ENCODE results near the gene SNCB.

The SNCB gene

GRCh38 chr5:176639981-176640380 lies 9.6 kb upstream of the SNCB start:
- no peak overlapping the region for H3K4me3 ChIP-seq (ENCODE audit: low read length)
- H3K27ac ChIP-seq (ENCODE audit: low read length), result no peak overlapping the region
- H3K27me3 ChIP-seq (ENCODE audit: control insufficient read depth, insufficient read depth, low read length), result no peaks in the 10 kb centered on the region
- no peaks in the 10 kb centered on the region for H3K9me3 ChIP-seq (ENCODE audit: control insufficient read depth, low read depth, low read length)
- no peaks in the 10 kb centered on the region for H3K36me3 ChIP-seq (ENCODE audit: control insufficient read depth, low read depth, low read length)
- H3K4me1 ChIP-seq (ENCODE audit: control insufficient read depth, low read depth, low read length), result peaks cover 10% of the 10 kb centered on the region
- no peak overlapping the region for H3K9ac ChIP-seq (ENCODE audit: low read length)

GRCh38 chr5:176639208-176639607 lies 8.9 kb upstream of the SNCB start:
- H3K9me3 ChIP-seq (ENCODE audit: control insufficient read depth, low read depth, low read length), result no peaks in the 10 kb centered on the region
- peaks cover 8% of the 10 kb centered on the region for H3K4me1 ChIP-seq (ENCODE audit: control insufficient read depth, low read depth, low read length)
- H3K27me3 ChIP-seq (ENCODE audit: control insufficient read depth, insufficient read depth, low read length), result no peaks in the 10 kb centered on the region
- H3K4me3 ChIP-seq (ENCODE audit: low read length), result no peak overlapping the region
- H3K27ac ChIP-seq (ENCODE audit: low read length), result no peak overlapping the region
- no peak overlapping the region for H3K9ac ChIP-seq (ENCODE audit: low read length)
- no peaks in the 10 kb centered on the region for H3K36me3 ChIP-seq (ENCODE audit: control insufficient read depth, low read depth, low read length)

DNA sequence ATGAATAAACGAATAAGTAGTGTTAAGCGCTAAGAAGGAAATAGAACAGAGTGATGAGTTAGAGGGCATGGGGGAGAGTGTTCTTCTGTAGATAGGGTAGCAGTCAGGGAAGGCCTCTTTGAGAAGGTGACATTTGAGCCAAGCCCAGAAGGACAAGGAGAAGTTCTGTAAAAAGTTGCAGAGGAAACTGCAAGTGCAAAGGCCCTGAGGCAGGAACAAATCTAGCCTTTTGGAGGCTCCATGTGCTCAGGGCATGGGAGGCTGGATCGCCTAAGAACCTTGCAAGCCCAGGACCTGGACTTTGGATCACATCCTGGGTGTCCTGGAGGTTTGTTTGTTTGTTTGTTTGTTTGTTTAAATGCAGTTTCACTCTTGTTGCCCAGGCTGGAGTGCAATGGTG lies 8.1 kb upstream of the SNCB start:
- Histone ChIP-seq H3K27me3 (ENCODE audit: control insufficient read depth, insufficient read depth, low read length) (peaks cover 1% of the 10 kb centered on the region), H3K9me3 (ENCODE audit: control insufficient read depth, low read depth, low read length) (no peaks in the 10 kb centered on the region), H3K4me3 (ENCODE audit: low read length) (no peak overlapping the region), H3K4me1 (ENCODE audit: control insufficient read depth, low read depth, low read length) (peaks cover 10% of the 10 kb centered on the region), H3K27ac (ENCODE audit: low read length) (no peak overlapping the region), H3K36me3 (ENCODE audit: control insufficient read depth, low read depth, low read length) (no peaks in the 10 kb centered on the region), H3K9ac (ENCODE audit: low read length) (no peak overlapping the region)

DNA sequence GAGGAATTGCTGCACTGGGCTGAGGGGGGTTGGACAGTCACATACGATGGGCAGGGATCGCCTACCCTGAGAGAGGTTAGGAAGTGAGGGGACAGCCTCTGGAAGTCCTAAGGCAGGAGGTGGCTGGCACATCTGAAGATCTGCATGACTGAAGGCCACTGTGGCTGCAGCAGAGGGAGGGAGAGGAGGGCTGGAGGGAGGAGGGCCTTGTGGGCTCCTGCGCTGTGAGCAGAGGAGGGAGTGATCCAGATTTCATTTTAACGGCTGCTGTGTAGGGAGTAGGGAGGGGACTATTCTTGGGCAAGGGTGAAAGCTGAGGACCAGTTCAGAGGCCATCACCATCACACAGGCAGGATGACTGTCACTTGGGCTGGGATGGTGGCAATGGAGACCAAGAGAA lies 7.2 kb upstream of the SNCB start:
- peaks cover 7% of the 10 kb centered on the region for H3K27me3 ChIP-seq (ENCODE audit: control insufficient read depth, insufficient read depth, low read length)
- H3K36me3 ChIP-seq (ENCODE audit: control insufficient read depth, low read depth, low read length), result no peaks in the 10 kb centered on the region
- no peak overlapping the region for H3K4me3 ChIP-seq (ENCODE audit: low read length)
- H3K4me1 ChIP-seq (ENCODE audit: control insufficient read depth, low read depth, low read length), result peaks cover 10% of the 10 kb centered on the region
- H3K9ac ChIP-seq (ENCODE audit: low read length), result no peak overlapping the region
- no peak overlapping the region for H3K27ac ChIP-seq (ENCODE audit: low read length)
- no peaks in the 10 kb centered on the region for H3K9me3 ChIP-seq (ENCODE audit: control insufficient read depth, low read depth, low read length)

DNA sequence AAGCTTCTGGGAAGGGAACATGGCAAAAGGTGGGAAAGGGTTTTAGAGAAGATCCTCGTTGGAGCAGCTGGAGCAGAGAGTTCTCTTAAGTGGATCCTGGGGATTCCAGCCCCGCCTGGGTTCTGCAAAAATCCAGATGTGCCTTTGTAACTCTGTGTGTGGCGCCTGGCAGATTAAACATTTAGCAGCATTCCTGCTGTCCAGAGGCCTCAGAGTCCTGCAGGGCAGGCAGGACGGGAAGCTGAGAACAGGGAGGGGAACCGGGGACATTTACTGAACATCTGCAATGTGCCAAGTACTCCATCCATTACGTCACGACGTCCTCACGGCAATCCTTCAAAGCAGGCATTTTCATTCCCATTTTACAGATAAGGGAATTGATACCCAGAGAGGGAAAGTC lies 6.1 kb upstream of the SNCB start:
- Histone ChIP-seq H3K27me3 (ENCODE audit: control insufficient read depth, insufficient read depth, low read length) (peaks cover 12% of the 10 kb centered on the region), H3K9me3 (ENCODE audit: control insufficient read depth, low read depth, low read length) (no peaks in the 10 kb centered on the region), H3K27ac (ENCODE audit: low read length) (no peak overlapping the region), H3K4me1 (ENCODE audit: control insufficient read depth, low read depth, low read length) (peaks cover 10% of the 10 kb centered on the region), H3K9ac (ENCODE audit: low read length) (no peak overlapping the region), H3K36me3 (ENCODE audit: control insufficient read depth, low read depth, low read length) (no peaks in the 10 kb centered on the region), H3K4me3 (ENCODE audit: low read length) (no peak overlapping the region)

GRCh38 chr5:176633598-176633997 lies 3.3 kb upstream of the SNCB start:
- Histone ChIP-seq H3K27me3 (ENCODE audit: control insufficient read depth, insufficient read depth, low read length) (peaks cover 40% of the 10 kb centered on the region), H3K4me1 (ENCODE audit: control insufficient read depth, low read depth, low read length) (peaks cover 10% of the 10 kb centered on the region), H3K9ac (ENCODE audit: low read length) (no peak overlapping the region), H3K4me3 (ENCODE audit: low read length) (no peak overlapping the region), H3K9me3 (ENCODE audit: control insufficient read depth, low read depth, low read length) (no peaks in the 10 kb centered on the region), H3K27ac (ENCODE audit: low read length) (no peak overlapping the region), H3K36me3 (ENCODE audit: control insufficient read depth, low read depth, low read length) (no peaks in the 10 kb centered on the region)

DNA sequence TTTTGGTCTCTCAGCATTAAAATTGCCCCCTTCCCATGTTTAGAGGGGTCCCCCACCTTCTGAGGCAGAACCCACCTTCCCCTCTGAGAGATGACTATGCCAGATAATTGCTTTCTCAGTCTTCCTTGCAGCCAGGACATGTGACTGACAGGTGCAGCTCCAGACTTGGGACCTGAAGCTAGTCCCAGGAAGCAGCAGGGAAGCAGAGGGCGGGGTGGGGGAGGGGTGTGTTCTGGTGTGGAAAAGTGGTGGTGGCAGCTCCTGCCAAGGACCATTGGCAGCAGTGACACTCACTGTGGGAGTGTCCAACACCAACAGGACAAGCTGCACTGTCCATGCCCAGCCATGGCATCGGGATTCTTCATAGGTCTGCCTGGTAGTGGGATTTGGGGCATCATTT lies 2.4 kb upstream of the SNCB start:
- H3K4me3 ChIP-seq (ENCODE audit: low read length), result no peak overlapping the region
- no peaks in the 10 kb centered on the region for H3K9me3 ChIP-seq (ENCODE audit: control insufficient read depth, low read depth, low read length)
- peaks cover 48% of the 10 kb centered on the region for H3K27me3 ChIP-seq (ENCODE audit: control insufficient read depth, insufficient read depth, low read length)
- no peaks in the 10 kb centered on the region for H3K36me3 ChIP-seq (ENCODE audit: control insufficient read depth, low read depth, low read length)
- peaks cover 10% of the 10 kb centered on the region for H3K4me1 ChIP-seq (ENCODE audit: control insufficient read depth, low read depth, low read length)
- H3K9ac ChIP-seq (ENCODE audit: low read length), result no peak overlapping the region
- no peak overlapping the region for H3K27ac ChIP-seq (ENCODE audit: low read length)

DNA sequence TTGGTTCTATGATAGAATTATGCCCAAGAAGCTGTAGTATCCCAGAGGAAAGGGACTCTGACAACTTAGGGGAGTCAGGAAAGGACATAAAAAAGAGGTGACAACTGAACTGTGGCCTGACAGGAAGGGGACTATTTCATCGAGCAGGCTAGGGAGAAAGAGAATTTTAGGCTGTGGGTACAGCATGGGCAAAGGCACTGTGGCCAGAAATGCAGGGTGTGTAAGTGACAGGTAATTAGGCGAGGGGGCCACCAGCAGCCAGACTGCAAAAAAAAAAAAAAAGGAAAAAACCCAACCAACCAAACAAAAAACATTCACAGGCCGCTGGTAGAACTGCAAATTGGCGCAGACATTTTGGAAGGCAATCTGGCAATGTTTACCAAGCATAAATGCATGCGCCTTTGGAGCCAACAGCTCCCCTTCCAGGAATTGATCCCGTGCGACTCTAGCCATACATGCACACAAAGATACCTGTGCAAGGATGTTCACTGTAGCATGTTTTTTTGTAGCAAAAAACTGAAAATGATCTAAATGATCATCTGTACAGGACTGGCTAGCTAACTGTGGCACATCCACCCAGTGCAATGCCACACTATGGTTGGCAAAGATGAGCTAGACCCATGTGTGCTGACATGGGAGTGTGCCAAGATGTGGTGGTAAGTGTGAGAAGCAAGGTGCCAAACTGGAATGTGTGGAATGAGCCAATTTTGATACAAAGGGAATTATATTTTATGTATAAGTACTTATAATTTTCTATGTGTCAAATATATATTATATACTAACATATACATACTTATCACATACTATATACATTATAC lies 1.3 kb upstream of the SNCB start:
- Histone ChIP-seq H3K4me1 (ENCODE audit: control insufficient read depth, low read depth, low read length) (peaks cover 11% of the 10 kb centered on the region), H3K27ac (ENCODE audit: low read length) (no peak overlapping the region), H3K9me3 (ENCODE audit: control insufficient read depth, low read depth, low read length) (no peaks in the 10 kb centered on the region), H3K4me3 (ENCODE audit: low read length) (peak overlapping the region; percentile 79), H3K36me3 (ENCODE audit: control insufficient read depth, low read depth, low read length) (no peaks in the 10 kb centered on the region), H3K27me3 (ENCODE audit: control insufficient read depth, insufficient read depth, low read length) (peaks cover 56% of the 10 kb centered on the region), H3K9ac (ENCODE audit: low read length) (no peak overlapping the region)

GRCh38 chr5:176630681-176631222 lies 418 bp upstream of the SNCB start:
- H3K27me3 ChIP-seq (ENCODE audit: control insufficient read depth, insufficient read depth, low read length), result peaks cover 56% of the 10 kb centered on the region

GRCh38 chr5:176629317-176629852 lies 949 bp downstream of the SNCB start:
- peak overlapping the region; percentile 79 for H3K4me3 ChIP-seq (ENCODE audit: low read length)
- no peak overlapping the region for H3K9ac ChIP-seq (ENCODE audit: low read length)
- H3K27me3 ChIP-seq (ENCODE audit: control insufficient read depth, insufficient read depth, low read length), result peaks cover 56% of the 10 kb centered on the region
- H3K4me1 ChIP-seq (ENCODE audit: control insufficient read depth, low read depth, low read length), result peaks cover 11% of the 10 kb centered on the region
- no peaks in the 10 kb centered on the region for H3K9me3 ChIP-seq (ENCODE audit: control insufficient read depth, low read depth, low read length)
- H3K27ac ChIP-seq (ENCODE audit: low read length), result no peak overlapping the region
- H3K36me3 ChIP-seq (ENCODE audit: control insufficient read depth, low read depth, low read length), result no peaks in the 10 kb centered on the region

More at GRCh38 chr5:176630681-176631222, 418 bp upstream of the SNCB start:
- H3K27ac ChIP-seq (ENCODE audit: low read length), result no peak overlapping the region
- H3K9me3 ChIP-seq (ENCODE audit: control insufficient read depth, low read depth, low read length), result no peaks in the 10 kb centered on the region
- no peaks in the 10 kb centered on the region for H3K36me3 ChIP-seq (ENCODE audit: control insufficient read depth, low read depth, low read length)
- H3K4me1 ChIP-seq (ENCODE audit: control insufficient read depth, low read depth, low read length), result peaks cover 14% of the 10 kb centered on the region
- H3K9ac ChIP-seq (ENCODE audit: low read length), result no peak overlapping the region
- peak overlapping the region; percentile 79 for H3K4me3 ChIP-seq (ENCODE audit: low read length)

GRCh38 chr5:176628406-176629228 lies 1.7 kb downstream of the SNCB start:
- Histone ChIP-seq H3K27me3 (ENCODE audit: control insufficient read depth, insufficient read depth, low read length) (peaks cover 56% of the 10 kb centered on the region), H3K36me3 (ENCODE audit: control insufficient read depth, low read depth, low read length) (no peaks in the 10 kb centered on the region)

More at GRCh38 chr5:176628406-176629228, 1.7 kb downstream of the SNCB start:
- H3K4me3 ChIP-seq (ENCODE audit: low read length), result peak overlapping the region; percentile 79
- peaks cover 4% of the 10 kb centered on the region for H3K4me1 ChIP-seq (ENCODE audit: control insufficient read depth, low read depth, low read length)
- no peak overlapping the region for H3K9ac ChIP-seq (ENCODE audit: low read length)
- H3K27ac ChIP-seq (ENCODE audit: low read length), result no peak overlapping the region
- no peaks in the 10 kb centered on the region for H3K9me3 ChIP-seq (ENCODE audit: control insufficient read depth, low read depth, low read length)
